ENCODE results near the gene GALNT6. TPM values are rescaled to one million over a fixed set of nuclear protein-coding genes. Genes with fewer than 3 reads are reported as not detected.
"Not testable (repeated sequence)": the region's sequence is repeated elsewhere in the genome, so short reads cannot be mapped to it uniquely, and the experiment has no call there.

The GALNT6 gene
- polyA plus RNA-seq, 1 experiment = 47.1 TPM

- no peaks in the 10 kb centered on the region for H3K27me3 ChIP-seq (ENCODE audit: control insufficient read depth, insufficient read depth, low read length)
- POLR2A ChIA-PET = interaction anchor here (0.6 kb wide), 1 partner anchor 50 kb away, joined by 5 read pairs; no protein-coding TSS in a partner anchor
- no peak for TF ChIP-seq CTCF (IDR thresholded peaks at IDR 0.05; ENCODE audit: insufficient read depth, low read depth, low read length)
- CTCF ChIA-PET = interaction anchor here (0.7 to 1.4 kb wide), 2 partner anchors 20 to 452 kb away, joined by 3 to 4 read pairs; no protein-coding TSS in a partner anchor
- no peaks in the 10 kb centered on the region for H3K36me3 ChIP-seq (ENCODE audit: control insufficient read depth, insufficient read depth, low read length)
- DNase-seq (ENCODE audit: low read depth) = no peak
- no peak overlapping the region for H3K4me3 ChIP-seq (ENCODE audit: low read depth, low read length)
Observed at GRCh38 chr12:51320695-51321320, 70.4 kb downstream of the GALNT6 start.

GRCh38 chr12:51320311-51320694 lies 70.9 kb downstream of the GALNT6 start:
- ChIA-PET POLR2A (no interaction called here), CTCF (interaction anchor here (0.7 to 1.4 kb wide), 3 partner anchors 10 to 451 kb away, joined by 3 to 4 read pairs (median 4); no protein-coding TSS in a partner anchor)
- H3K4me3 ChIP-seq (ENCODE audit: low read depth, low read length) = no peak overlapping the region
- TF ChIP-seq CTCF (IDR thresholded peaks at IDR 0.05; ENCODE audit: insufficient read depth, low read depth, low read length) = no peak
- no peak for DNase-seq (ENCODE audit: low read depth)
- no peaks in the 10 kb centered on the region for H3K36me3 ChIP-seq (ENCODE audit: control insufficient read depth, insufficient read depth, low read length)
- no peaks in the 10 kb centered on the region for H3K27me3 ChIP-seq (ENCODE audit: control insufficient read depth, insufficient read depth, low read length)

GRCh38 chr12:51318846-51319599 lies 72.2 kb downstream of the GALNT6 start:
- DNase-seq (ENCODE audit: low read depth) = no peak
- Histone ChIP-seq H3K27me3 (ENCODE audit: control insufficient read depth, insufficient read depth, low read length) (no peaks in the 10 kb centered on the region), H3K36me3 (ENCODE audit: control insufficient read depth, insufficient read depth, low read length) (no peaks in the 10 kb centered on the region), H3K4me3 (ENCODE audit: low read depth, low read length) (no peak overlapping the region)
- TF ChIP-seq CTCF (IDR thresholded peaks at IDR 0.05; ENCODE audit: insufficient read depth, low read depth, low read length) = no peak
- ChIA-PET POLR2A (no interaction called here), CTCF (interaction anchor here (0.7 to 1.6 kb wide), 3 partner anchors 10 to 23 kb away, joined by 3 to 4 read pairs (median 3); no protein-coding TSS in a partner anchor)

GRCh38 chr12:51318057-51318806 lies 73.0 kb downstream of the GALNT6 start:
- H3K27me3 ChIP-seq (ENCODE audit: control insufficient read depth, insufficient read depth, low read length); H3K36me3 ChIP-seq (ENCODE audit: control insufficient read depth, insufficient read depth, low read length); H3K4me3 ChIP-seq (ENCODE audit: low read depth, low read length); POLR2A ChIA-PET; DNase-seq (ENCODE audit: low read depth): not testable (repeated sequence)
- CTCF ChIA-PET = interaction anchor here (0.7 to 1.6 kb wide), 2 partner anchors 10 to 24 kb away, joined by 3 read pairs; no protein-coding TSS in a partner anchor

GRCh38 chr12:51311389-51311788 lies 79.8 kb downstream of the GALNT6 start:
- no peak for TF ChIP-seq CTCF (IDR thresholded peaks at IDR 0.05; ENCODE audit: insufficient read depth, low read depth, low read length)
- Histone ChIP-seq H3K4me3 (ENCODE audit: low read depth, low read length) (no peak overlapping the region), H3K27me3 (ENCODE audit: control insufficient read depth, insufficient read depth, low read length) (no peaks in the 10 kb centered on the region), H3K36me3 (ENCODE audit: control insufficient read depth, insufficient read depth, low read length) (no peaks in the 10 kb centered on the region)
- ChIA-PET POLR2A (no interaction called here), CTCF (no interaction called here)
- DNase-seq (ENCODE audit: low read depth) = no peak
